ENCODE measurements around the gene ZNF322.

Gene ZNF322

DNA sequence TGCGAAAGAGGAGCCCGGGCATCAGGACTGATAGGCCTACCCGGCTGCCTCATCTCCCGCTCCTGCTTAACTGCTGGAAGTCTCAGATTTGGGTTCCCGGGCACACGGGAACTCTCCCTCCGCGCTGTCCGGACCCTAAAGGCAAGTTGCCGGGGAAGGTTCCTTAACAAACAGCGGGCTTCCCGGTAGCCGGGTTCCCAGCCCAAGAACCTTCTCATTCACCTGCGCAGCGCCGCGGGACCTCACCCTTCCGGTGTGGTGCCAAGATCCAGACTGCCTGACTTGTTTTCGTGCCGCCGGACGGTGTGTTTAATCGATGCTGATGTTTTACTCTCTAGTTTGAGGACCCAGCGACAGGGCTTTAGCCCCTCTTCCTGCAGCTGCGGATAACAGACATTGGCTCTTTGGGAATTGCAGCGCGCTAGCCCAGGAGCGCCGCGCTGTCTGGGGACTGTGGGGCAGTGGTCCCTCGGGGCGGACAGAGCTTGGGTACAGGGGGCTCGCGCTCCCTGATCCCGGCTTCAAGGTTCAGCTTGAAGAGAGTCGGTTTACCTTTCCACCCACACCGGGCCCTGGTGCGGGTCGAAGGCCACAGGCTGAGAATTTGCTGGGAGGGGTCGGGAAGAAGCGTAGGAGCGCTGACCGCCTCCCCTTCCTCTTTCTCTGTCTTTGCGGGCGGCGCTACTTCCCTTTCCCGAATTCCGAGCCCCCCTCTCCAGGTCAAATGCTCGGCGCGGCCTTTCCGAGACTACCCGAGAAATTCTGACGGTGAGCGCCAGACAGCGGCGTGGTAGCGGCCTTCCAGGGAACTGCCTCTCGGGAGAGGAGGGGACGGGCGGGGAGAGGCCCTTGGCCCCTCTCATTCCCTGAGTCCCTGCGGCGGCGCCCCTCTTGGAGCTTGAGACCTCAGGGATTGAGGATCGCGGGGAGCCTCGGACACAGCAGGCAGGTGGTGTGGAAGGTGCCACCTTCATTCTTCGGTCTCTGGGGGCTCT is 45.6 kb downstream of the ZNF322 start:
- no peak for DNase-seq (ENCODE audit: low read depth in 2 of 2)

DNA sequence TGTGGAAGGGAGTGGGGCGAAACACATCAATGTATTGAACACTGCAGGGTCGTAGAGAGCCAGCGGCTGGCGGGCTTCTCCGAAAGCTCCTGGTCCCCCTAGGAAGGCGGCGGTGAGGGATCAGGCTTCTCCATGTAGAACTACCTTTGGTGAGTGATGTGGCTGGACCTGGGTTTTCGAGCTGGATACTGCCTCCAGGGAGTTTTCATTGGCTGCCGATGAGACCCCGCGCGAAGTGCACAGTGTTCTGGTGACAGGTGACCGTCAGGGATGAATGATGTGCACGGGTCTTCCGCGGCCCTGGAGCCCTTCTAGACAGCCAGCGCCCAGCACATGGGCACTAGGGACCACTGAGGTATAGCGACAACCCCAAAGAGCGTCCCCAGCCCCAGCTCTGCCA is 46.3 kb downstream of the ZNF322 start:
- DNase-seq (ENCODE audit: low read depth in 2 of 2) = no peak

DNA sequence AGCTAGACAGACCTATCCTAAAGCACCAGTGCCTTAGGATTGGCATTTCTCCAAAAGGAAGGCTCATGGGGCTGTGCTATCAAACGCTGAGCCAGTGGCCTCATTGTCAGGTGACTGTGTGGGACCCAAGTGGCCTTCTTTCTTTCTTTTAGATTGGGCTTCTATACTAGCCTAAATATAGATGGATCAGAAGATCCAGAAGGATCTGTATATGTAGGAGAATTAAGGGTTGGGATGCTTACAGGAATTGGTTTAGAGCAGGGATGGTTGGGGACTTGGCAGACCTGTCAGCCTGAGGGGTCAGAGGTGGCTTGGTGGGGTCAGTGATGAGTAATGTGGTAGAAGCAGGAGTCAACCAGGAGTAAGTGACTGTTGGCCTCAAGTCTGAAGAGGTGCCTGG is 47.9 kb downstream of the ZNF322 start:
- DNase-seq (ENCODE audit: low read depth in 2 of 2) = no peak

DNA sequence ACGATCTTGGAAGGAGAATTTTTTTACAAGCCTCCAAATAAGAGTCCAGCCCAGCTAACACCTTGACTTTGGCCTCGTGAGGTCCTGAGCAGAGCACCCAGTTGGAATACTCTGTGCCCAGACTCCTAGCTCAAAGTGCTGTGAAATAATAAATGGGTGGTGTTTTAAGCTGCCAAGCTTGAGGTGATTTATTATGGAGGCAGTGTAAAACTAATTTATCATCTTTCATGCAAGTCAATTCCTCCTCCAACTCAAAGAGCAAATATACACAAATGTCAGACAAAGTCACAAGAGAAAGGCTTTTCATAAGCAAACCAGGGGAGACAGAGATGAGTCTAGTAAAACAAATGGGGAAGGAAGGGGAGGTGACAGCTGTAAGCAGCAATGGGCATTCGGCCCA is 50.1 kb downstream of the ZNF322 start:
- DNase-seq (ENCODE audit: low read depth in 2 of 2) = no peak

DNA sequence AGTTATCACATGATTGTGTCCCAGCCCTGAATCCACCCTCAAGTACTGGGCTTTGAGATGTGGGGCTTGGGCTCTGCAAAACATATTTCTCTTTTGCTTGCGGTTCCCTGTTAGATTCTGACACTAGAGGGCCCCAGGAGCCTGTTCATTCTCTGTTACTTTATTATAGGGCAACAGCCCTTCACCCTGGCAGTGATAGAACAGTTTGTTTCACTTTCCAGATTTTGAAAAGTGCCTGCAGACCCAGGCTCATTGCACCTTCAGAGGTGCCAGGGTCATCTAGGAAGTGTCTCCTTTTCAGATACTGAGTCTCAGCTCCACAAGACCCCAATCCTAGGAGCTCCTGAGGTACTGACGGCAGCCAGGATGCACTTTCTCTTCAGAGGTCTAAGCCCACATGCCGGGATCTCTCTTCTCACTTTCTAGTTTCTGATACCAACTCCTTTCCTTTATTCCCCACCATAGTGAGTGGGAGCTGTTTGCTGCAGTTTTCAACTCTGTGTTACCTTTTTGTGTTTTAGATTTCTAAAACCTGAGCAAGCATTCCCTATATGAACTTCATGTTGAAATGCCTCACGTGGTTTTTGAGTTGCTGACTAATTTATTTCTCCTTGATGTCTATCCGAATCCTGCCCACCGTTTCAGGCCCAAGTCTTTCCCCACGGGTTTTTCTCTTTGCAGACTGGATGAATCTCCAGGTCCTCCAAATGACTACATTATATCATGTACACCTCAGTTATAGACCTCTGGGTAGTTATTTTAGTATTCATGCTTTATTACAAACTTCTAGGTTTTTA is 51.9 kb downstream of the ZNF322 start:
- DNase-seq (ENCODE audit: low read depth in 2 of 2) = peak in 1 of 2 donors; percentile 38

DNA sequence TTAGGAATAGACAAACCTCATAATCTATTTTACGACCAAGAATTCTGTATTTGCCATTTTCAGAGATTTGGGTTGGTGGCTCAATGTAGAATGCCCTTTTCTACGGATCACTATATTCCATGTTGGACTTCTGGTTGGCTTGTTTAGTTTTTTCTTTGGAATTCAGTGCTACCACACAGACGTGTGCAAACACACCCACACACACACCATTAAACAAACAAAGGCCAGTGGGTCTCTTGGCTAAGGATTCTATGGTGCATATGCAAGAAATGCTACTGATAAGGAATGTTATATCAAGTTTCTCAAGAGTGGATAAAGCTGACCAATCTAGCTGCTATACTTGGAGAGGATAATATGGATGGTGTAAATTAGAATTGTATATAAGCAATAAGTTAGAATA is 54.7 kb downstream of the ZNF322 start:
- DNase-seq (ENCODE audit: low read depth in 2 of 2) = no peak

DNA sequence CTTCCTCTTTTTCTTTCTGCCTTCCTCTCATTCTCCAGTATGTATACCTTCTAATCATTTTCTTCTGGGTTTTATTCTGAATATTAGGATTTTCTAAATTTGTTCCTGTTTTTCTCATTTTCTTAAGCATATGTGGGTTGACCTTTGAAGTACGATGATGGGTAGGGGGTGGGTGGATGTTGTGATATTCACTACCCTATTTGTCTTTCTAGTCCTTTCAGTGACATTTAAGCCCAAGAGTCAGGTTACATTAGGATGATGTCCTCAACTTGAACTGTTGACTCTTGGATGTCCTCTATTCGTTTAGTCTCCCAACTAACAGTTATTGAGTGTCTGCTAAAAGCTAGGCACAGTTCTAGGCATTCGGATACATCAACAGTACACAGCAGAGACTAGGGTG is 55.5 kb downstream of the ZNF322 start:
- no peak for DNase-seq (ENCODE audit: low read depth in 2 of 2)

DNA sequence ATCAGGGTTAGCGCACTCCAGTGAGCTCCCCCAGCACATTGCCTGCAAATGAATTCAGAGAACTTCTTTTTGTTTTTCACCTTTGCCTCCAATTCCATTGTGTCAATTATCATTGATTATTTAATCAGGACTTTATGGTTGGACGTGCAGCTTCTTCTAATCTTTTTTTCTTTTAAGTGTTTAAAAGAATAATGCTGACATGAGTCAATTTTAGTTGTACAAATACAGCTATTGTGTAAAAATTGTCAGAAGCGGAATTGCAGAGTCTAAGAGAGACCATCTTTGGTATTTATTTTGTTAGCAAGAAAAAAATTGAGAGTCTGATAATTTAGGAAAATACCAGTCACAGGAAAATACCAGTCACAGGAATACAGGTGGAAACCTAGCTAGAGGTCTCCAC is 57.3 kb downstream of the ZNF322 start:
- DNase-seq (ENCODE audit: low read depth in 2 of 2) = no peak

DNA sequence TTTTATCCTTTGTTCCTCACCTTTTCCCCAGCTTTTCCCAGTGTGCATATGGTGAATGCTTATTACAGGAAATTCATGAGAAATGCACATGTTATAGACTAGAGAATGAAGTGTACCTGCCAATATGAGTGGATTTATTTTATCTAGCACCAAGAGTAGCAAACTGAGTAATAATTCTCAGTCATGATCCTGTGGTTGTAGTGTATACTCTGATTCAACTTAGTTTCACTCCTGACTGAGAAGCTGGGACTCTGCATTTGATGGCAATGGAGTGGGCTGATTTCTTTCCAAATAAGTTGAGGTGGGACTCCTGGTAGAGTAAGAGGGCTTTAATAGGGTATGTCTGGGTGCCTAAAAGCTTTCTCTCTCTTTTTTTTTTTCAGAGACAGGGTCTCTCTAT is 58.8 kb downstream of the ZNF322 start:
- no peak for DNase-seq (ENCODE audit: low read depth in 2 of 2)

DNA sequence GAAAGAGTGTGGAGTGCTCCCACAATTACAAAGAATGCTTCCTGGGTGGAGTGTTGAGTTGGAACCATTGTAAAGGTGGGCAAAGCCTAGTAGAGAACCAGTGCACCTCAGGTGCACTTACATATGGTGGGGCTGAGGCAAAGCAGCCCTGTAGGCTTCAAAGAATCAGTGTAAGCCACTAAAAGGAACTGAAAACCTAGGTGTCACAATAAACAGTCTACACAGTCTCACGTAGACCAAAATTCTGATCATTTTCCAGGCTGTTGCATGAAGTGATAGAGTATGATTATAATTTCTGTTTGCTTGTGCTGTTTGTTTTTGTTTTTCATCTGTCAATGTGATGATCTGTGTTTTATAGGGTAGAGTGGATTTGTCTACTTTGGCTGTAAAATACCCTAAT is 60.0 kb downstream of the ZNF322 start:
- no peak for DNase-seq (ENCODE audit: low read depth in 2 of 2)

DNA sequence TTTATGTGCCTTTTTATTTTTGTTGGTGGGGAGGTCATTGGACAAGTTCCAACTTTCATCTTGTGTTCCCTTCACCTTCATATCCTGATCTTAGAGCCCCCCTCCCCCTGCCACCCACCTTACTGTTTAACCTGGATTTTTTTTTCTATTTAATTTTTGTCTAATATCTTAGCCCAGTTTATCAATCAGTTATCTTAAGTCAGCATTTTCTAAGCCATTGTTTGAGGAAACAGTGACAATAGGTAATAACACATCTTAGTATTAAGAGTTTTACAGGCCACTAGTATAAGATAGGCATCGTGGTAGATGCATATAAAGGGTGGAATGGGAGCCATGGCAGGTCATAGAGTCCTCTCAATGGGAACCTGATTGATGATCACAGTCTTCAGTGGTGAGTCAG is 60.4 kb downstream of the ZNF322 start:
- DNase-seq (ENCODE audit: low read depth in 2 of 2) = no peak

DNA sequence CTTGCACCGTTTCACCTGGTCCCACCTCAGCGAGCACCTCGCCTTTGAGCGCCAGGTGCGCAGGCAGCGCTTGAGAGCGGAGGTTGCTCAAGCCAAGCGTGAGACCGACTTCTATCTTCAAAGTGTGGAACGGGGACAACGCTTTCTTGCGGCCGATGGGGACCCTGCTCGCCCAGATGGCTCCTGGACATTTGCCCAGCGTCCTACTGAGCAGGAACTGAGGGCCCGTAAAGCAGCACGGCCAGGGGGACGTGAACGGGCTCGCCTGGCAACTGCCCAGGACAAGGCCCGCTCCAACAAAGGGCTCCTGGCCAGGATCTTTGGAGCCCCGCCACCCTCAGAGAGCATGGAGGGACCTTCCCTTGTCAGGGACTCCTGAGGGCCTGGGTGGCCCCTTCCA is 61.3 kb downstream of the ZNF322 start:
- no peak for DNase-seq (ENCODE audit: low read depth in 2 of 2)

DNA sequence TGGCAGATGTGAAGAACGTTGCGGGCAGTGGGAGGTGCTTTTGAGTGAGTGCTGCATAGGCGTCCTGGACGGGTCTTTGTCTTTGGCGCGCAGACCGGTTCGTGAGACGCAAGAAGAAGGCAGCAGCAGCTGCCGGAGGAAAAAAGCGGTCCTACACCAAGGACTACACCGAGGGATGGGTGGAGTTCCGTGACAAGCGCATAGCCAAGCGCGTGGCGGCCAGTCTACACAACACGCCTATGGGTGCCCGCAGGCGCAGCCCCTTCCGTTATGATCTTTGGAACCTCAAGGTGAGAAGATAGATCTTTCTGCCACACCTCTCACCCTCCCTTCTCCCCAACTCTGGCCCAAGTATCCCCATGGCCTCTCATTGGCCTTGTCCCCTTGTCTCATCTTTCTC is 61.7 kb downstream of the ZNF322 start:
- DNase-seq (ENCODE audit: low read depth in 2 of 2) = no peak

DNA sequence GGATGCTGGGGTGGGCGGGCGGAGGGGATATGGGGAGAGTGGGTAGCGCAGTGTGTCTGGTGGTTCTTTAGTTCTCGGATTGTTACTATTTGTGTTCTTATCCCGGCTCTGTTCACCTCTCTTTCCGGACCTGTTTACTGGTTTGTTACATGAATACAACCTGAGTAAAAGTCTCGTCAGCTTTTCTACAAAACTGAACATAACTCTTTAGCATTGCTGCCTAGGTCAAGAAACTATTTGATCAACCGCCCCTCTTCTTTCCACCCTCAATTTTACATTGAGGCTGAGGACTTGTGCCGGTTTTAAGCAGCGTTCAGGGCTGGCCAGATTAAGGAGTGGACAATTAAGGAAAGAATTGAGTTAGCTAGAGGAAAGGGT is 62.2 kb downstream of the ZNF322 start:
- no peak for DNase-seq (ENCODE audit: low read depth in 2 of 2)

DNA sequence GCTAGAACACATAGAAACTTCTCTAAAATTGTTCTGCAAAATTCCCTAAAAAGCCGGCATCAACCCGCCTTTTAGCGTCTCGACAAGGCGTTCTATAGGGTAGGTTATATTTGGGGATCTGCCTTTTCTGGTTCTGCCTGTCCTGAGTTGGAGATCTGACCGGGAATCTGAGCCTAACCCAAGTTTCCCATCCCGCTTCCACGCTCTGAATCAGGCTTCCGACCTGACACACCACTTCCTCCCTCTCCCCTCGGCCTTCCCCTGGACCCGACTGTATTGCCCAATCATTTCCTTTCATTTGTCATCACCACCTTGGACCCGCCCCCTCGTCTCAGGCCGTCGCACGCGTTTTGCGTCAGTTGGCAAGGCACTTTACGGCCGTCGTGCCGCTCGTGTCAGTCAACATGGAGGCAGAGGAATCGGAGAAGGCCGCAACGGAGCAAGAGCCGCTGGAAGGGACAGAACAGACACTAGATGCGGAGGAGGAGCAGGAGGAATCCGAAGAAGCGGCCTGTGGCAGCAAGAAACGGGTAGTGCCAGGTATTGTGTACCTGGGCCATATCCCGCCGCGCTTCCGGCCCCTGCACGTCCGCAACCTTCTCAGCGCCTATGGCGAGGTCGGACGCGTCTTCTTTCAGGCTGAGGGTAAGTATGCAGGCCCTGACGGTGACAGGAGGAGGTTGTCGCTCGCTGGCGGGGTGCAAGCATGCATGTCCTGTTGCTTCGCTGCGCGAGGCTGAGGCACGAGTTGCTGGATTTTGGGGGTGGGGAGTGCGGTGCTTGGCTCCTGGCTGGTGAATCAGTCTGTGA is 62.8 kb downstream of the ZNF322 start, which contains the start of gene ABT1:
ABT1 (plus strand) TSS at position 375 of the 810 bp plus-strand sequence; CDS start at position 405, 30 bp downstream.
- DNase-seq (ENCODE audit: low read depth in 2 of 2) = peak; percentile 94 to 95

DNA sequence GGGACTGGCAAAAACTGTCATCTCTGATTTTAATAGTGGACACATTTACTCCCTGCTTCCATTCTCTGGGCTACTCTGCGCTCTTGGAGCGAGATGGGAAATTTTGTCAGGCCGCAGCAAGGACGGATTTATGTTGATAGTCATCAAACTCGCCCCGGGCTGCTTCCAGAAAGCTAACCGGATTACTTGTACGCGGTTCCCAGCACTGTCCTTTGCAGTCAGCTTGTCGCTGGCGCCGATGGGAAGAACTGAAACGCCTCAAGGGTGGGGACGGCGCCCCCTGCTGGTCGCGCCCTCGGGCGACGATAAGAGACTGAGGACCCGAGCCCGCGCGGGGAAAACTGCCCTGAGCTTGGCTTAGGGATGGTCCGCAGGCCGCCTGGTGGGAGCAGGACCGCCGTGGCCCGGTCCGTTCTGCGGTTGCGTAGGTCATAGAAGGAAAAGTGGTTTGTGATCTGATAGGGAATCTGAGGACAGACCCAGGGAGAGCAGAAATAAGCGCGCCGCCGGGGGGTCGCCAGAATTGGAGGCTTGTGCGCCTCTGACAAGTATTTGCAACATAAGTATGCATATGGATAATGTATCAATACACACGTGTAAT is 63.8 kb downstream of the ZNF322 start:
- peak; percentile 77 to 83 for DNase-seq (ENCODE audit: low read depth in 2 of 2)

DNA sequence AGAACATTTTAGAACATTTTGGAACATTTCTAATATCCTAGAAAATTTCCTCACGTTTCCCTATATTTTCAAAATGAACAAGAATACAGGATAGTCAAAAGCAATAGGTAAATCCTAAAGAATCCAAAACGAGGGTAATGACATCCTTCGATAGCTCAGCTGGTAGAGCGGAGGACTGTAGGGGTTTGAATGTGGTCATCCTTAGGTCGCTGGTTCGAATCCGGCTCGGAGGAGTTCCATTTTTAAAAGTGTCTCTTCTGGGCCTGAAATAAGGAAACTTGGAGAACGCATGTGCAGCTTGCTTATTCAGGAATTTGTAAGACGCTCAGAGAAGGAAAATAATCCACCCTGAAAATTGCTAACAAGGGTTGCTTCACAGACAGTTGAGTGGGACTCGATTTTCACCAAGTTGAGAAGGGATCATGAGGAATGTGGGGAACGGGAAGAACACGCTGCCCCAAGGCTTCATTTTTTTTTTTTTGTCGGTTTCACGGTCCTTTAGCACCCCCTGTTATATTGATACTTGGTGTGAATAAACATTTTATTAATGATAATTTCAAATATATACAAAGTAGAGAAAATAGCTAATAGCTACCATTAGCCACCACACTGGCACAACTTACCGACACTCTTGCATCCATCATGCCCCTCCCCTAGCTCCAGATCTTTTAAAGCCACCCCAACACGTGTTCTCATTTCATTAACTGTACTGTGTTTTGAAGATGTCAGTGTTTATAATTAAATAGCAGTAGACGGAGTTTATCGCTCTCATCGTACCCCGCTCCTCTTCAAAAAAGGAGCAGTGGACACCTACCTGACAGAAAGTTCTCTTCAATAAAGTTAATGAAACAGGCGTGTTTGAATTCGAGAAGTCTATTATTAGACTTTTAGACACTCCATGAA is 64.6 kb downstream of the ZNF322 start:
- DNase-seq (ENCODE audit: low read depth in 2 of 2) = peak in 1 of 2 donors; percentile 46

DNA sequence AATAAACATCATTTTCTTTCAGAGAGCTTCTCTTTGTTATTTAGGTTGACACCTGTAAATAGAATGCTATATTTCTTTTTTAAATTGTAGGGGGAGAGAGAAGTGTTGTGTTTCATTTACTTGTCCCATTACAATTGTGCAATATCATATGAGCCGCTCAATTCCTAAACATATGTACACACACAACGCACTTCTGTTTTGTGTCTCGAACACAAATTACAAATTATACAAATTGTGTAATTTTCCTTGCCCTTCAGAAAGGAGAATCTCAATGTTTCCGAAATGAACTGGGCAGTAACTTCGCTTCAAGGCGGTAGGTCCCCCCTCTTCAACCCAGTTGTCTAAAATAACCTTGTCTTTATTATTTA is 65.4 kb downstream of the ZNF322 start:
- no peak for DNase-seq (ENCODE audit: low read depth in 2 of 2)

DNA sequence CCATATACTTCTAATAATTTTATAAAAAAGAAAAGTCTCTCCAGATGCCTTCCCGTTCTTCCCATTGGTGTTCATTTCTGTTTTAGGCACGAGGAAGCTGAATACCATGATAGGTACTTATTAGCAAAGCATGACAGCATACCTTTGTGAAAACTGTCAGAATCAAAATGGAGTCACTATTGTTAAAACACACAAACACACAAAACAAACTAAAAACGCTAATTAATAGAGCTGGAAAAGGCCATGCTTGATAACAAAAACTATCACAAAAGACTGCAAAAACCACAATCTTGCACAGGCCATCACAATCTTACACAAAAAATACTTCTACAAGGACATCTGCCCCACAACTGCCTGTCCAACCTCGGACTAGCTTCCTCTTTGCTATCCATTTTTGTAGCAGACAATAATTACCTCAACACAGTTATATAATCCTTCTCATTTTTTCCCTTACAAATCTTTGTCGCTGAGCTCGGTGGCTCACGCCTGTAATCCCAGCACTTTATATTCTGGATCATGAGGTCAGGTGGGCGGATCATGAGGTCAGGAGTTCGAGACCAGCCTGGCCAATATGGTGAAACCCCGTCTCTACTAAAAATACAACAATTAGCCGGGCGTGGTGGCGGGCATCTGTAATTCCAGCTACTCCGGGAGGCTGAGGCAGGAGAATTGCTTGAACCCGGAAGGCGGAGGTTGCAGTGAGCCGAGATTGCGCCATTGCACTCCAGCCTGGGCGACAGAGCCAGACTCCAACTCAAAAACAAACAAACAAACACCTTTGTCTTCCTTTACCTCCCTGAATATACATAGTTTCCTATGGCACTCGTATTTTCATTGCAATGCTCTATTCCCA is 66.0 kb downstream of the ZNF322 start:
- DNase-seq (ENCODE audit: low read depth in 2 of 2) = no peak

DNA sequence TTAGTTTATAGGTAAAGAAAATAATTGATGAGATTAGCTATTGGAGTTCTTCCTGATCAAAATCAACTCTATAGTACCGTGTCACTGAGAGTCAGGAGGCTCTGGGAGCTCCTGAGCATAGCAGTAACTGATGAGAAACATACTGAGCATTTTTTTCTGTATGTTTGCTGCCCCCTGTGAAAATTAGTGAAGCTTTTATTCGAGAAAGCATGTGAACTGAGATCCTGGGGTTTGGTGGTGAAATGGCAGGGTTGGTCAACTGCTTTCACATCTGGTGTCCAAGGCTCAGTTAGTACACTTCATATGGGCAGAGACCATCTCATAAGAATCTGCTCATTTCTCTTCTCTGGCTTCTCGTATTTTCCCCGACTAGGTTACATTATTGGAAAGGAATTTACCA is 66.9 kb downstream of the ZNF322 start:
- DNase-seq (ENCODE audit: low read depth in 2 of 2) = no peak

Data from stimulated activated CD4-positive, alpha-beta T cell treated with anti-CD3 and anti-CD28 coated beads, Interleukin-15, amount 100 ng/mL, for 48 hours (primary cell).